GM10847 (cell line): Measurements from ENCODE around the gene RBMS1.

ENCODE experiments used
- POLR2A ChIP-seq: IDR thresholded peaks from 2 replicates; pipeline ENCODE4 v1.6.1; 2011; ENCODE audit not compliant: insufficient read length; ENCODE audit errors: extremely low read depth

The RBMS1 gene

GRCh38 chr2:160310118-160310828 is 183.3 kb downstream of the RBMS1 start:
- TF ChIP-seq POLR2A: no peak

DNA sequence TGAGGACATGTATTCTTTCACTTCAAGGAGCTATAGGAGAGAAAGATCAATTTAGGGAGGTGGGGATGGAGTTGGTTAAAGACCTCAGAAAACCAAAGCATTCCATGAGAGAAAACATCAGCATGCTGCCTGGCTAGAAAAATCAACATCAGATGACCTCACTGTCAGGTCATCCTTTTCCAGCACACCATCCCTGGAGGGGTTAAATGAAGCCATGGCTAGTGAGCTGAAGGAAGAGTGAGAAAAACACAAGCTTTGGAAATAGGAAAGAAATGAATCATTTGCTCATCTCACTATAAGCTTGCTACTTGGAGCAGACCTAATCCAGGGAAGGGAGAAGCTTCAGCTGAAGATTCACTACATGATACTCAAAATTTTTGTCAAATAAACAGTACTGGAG is 184.0 kb downstream of the RBMS1 start:
- no peak for TF ChIP-seq POLR2A

DNA sequence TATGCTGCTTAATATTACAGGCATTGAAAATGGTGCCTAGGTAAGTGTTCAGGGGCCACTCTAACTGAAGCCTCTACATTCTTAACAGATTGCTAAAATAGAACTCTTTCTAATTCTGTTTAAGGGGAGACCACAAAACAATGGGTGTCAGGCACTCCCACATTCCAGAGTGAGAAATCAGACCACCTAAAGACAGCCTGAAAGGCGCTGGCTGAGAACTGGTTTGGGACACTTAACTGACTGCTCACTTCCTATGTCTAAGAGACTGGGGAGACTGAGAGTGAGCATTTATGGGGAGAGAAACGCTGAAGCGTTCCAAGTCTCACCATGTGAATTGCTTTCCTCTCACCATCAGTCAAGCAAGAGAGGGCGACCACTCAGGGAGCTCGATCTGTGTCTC is 184.7 kb downstream of the RBMS1 start:
- TF ChIP-seq POLR2A: no peak

DNA sequence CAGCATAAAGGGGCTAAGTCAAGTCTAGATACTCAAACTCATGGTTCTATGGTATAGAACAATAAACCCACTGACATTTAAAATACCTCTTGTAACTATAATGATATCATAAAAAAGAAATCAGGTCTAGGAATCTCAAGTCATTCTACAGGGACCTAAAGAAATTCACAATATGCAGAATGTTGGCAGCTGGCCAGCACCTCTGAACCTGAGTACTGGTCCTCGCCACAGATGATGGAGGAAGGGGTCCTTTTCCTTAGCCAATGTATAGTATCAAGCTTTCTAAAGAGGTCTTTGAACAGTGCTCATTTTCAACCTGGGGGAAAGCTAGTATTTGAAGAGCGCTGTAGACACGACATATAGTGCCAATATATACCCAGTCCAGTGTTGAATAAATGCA is 185.1 kb downstream of the RBMS1 start:
- TF ChIP-seq POLR2A: no peak

DNA sequence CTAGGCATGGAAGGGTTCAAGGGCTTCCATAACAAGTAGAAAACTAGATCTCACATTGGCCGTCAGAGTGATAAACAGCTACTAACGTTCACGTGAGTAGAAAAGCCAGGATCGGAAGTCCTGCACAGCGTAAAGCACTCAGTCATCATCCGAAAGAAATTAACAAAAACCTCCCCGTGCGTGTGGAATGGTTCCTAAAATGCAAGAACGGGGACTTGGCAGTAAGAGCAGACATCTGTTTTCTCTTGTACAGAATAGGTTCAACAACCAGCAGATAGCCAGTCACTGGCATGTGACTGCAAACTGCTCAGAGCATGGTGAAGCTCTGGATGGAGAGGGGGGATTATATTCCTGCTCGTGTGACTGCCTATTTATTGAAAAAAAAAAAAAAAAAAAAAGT is 186.6 kb downstream of the RBMS1 start:
- TF ChIP-seq POLR2A: no peak

DNA sequence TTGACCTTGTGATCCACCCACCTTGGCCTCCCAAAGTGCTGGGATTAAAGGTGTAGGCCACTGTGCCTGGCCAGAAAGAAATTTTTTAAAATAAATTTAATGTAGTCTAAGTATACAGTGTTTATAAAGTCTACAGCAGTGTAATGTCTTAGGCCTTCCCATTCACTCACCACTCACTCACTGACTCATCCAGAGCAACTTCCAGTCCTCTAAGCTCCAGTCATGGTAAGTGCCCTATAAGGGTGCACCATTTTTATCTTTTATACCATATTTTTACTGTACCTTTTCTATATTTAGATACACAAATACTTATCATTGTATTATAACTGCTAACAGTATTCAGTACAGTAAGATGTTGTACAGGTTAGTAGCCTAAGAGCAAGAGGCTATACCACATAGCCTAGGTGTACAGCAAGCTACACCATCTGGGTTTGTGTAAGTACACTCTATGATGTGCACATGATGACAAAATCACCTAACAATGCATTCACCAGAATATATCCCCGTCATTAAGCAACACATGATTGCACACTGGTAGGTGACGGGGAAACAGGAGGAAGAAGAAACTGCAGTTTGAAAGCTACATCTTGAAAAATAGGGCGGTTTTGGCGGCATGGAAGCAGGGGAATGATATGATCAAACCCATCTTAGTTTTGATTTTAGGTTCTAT is 188.4 kb downstream of the RBMS1 start:
- no peak for TF ChIP-seq POLR2A

DNA sequence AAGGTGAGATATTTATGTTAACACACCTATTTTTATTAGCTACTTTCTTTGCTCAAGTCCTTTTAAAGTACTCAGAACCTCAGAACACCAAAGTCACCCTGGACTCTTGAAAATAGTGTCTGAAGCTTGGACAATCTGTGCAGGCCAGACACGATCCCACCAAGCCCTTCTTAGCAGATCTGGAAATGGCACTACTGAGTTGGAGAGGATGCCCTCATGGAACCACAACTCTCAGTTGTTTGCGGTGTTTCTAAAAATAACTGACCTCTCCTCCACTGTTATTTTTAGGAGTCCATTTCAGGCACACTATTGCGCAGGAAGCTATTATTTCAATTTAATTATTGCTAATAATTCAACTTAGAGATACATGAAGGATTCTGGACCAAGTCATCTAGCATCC is 190.1 kb downstream of the RBMS1 start:
- TF ChIP-seq POLR2A: no peak

DNA sequence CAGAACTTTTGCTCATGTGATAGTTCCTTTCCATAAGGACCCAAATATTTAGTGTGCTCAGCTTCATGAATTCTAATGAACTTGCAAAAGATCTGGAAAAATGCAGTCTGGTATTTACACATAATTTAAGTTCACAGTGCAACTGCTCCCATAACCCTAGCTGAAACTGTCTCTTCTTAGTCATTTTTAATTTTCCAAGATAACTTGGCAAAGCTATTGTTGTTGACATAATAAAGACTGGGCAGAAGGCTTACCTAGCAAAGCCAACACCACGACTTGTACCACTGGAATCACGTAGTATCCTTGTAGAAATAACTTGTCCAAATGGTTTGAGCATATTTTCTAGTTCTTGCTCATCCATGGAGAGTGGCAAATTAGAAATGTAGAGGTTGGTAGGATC is 190.5 kb downstream of the RBMS1 start:
- no peak for TF ChIP-seq POLR2A

- no peak for TF ChIP-seq POLR2A
Measured at GRCh38 chr2:160301420-160301819, 192.2 kb downstream of the RBMS1 start.

GRCh38 chr2:160300203-160300602 is 193.4 kb downstream of the RBMS1 start:
- no peak for TF ChIP-seq POLR2A

- no peak for TF ChIP-seq POLR2A
Measured at GRCh38 chr2:160299540-160299939, 194.1 kb downstream of the RBMS1 start.

GRCh38 chr2:160298960-160299359 is 194.6 kb downstream of the RBMS1 start:
- TF ChIP-seq POLR2A: no peak

GRCh38 chr2:160295519-160296207 is 197.9 kb downstream of the RBMS1 start:
- no peak for TF ChIP-seq POLR2A

DNA sequence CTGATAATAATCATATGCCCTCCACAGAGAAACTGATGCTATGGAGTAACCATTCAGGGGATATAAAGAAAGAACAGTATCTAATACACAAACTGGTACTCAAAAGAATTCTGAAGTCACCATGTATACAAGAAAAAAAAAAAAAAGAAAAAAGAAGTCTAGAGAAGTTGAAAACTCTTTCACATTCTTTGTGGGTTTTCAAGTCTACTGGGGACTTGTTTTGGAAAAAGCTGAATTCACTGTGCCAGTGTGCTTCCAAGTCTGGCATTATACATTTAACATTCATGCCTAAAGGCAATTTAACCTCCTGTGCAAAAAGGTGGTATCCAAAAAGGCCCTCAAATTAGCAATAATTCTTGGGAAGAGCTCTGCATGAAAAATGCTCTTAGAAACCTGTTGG is 198.7 kb downstream of the RBMS1 start:
- no peak for TF ChIP-seq POLR2A

GRCh38 chr2:160294339-160294803 is 199.2 kb downstream of the RBMS1 start:
- no peak for TF ChIP-seq POLR2A
